HEK293T (cell line): ENCODE measurements around the gene TYSND1.

Experiments
- BHLHE40 ChIP-seq: fragments of 450-650 bp; IDR thresholded peaks from 2 replicates; pipeline ENCODE4 v1.6.1; 2016; ENCODE audit warnings: mild to moderate bottlenecking, moderate library complexity, borderline replicate concordance
- ELF4 ChIP-seq: fragments of 450-650 bp; IDR thresholded peaks from 2 replicates; pipeline ENCODE4 v1.6.1; 2017; ENCODE audit warnings: antibody characterized with exemption
- FOXA1 ChIP-seq: fragments of 450-650 bp; IDR thresholded peaks from 2 replicates; pipeline ENCODE4 v1.6.1; 2016; ENCODE audit warnings: mild to moderate bottlenecking
- FOXK2 ChIP-seq: fragments of 450-650 bp; IDR thresholded peaks from 2 replicates; pipeline ENCODE4 v1.6.1; 2016; ENCODE audit warnings: mild to moderate bottlenecking
- FOXM1 ChIP-seq: fragments of 450-650 bp; IDR thresholded peaks from 2 replicates; pipeline ENCODE4 v1.6.1; 2017; ENCODE audit warnings: mild to moderate bottlenecking, borderline replicate concordance
- NFRKB ChIP-seq: fragments of 450-650 bp; IDR thresholded peaks from 2 replicates; pipeline ENCODE4 v1.6.1; 2016; ENCODE audit warnings: mild to moderate bottlenecking, moderate library complexity
- PKNOX1 ChIP-seq: fragments of 450-650 bp; IDR thresholded peaks from 2 replicates; pipeline ENCODE4 v1.6.1; 2016
- SP1 ChIP-seq: fragments of 450-650 bp; IDR thresholded peaks from 2 replicates; pipeline ENCODE4 v1.6.1; 2017
- SUZ12 ChIP-seq: fragments of 450-650 bp; IDR thresholded peaks from 2 replicates; pipeline ENCODE4 v1.6.1; 2016; ENCODE audit warnings: mild to moderate bottlenecking

DNA sequence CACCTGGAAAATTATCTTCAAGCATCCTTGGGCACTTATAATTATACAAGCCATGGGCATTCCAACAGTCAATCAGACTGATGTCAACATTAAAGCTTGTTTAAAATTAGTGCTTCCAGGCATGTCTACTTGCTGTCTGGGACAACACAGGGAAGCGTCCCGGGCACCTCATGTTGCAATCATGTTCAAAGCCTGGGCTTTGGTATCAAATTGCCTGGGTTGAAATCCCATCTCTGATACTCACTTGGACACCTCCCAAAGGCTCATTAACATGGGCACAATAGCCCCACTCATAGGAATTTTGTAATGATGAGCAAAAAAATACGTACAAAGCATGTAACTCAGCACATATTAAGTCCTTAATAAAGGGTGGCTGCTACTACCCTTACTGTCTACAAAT, 28.3 kb downstream of the TYSND1 start:
- TF ChIP-seq ELF4 (no peak), BHLHE40 (no peak), FOXK2 (no peak), FOXM1 (no peak), SP1 (no peak), SUZ12 (no peak), PKNOX1 (no peak), FOXA1 (no peak), NFRKB (no peak)
